ENCODE measurements around the gene COA7.

DNA sequence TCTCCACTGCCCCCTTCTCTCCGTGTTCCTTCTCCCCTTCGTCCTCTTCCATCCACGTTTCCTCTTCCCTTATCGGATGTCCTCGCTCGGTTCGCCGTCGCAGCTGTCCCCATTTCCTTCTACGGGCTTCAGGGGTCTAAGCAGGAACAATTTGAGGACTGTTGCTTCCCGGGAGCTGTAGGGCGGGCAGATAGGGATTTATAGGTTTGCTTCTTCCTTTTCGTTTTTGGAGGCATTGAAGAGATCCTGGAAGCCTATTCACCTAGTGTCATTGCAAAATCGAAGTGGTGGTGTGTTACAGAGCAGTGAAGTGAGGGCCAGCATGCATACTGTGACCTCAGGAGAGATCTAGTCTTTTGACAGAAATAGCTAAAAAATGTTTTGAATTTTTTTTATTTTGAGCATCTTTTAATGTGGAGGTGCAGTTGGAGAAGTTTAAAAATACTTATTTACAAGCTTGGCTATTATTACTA is 29.0 kb upstream of the COA7 start:
- no peak for TF ChIP-seq EZH2phosphoT487 (IDR thresholded peaks at IDR 0.05; ENCODE audit: low read length)
- TF ChIP-seq, protein P1, sequence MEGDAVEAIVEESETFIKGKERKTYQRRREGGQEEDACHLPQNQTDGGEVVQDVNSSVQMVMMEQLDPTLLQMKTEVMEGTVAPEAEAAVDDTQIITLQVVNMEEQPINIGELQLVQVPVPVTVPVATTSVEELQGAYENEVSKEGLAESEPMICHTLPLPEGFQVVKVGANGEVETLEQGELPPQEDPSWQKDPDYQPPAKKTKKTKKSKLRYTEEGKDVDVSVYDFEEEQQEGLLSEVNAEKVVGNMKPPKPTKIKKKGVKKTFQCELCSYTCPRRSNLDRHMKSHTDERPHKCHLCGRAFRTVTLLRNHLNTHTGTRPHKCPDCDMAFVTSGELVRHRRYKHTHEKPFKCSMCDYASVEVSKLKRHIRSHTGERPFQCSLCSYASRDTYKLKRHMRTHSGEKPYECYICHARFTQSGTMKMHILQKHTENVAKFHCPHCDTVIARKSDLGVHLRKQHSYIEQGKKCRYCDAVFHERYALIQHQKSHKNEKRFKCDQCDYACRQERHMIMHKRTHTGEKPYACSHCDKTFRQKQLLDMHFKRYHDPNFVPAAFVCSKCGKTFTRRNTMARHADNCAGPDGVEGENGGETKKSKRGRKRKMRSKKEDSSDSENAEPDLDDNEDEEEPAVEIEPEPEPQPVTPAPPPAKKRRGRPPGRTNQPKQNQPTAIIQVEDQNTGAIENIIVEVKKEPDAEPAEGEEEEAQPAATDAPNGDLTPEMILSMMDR (IDR thresholded peaks at IDR 0.05; ENCODE audit: low read length), result no peak

Data from MM.1S (cell line).